T-helper 1 cell treated with Interleukin-12 subunit alpha and Interleukin-12 subunit beta and Interleukin-4 antibody, amounts not matched to agents 30 ng/mL and 1 ng/mL, for 36 hours (primary cell): ENCODE results near the gene TBC1D14. TPM values are rescaled to one million over a fixed set of nuclear protein-coding genes. Genes with fewer than 3 reads are reported as not detected.

ENCODE experiments used
- intact Hi-C: fragments of 100-400 bp; cut with micrococcal nuclease; formaldehyde crosslinking; loops from one replicate; pipeline ENCODE4 v1.15.1; 2024
- total RNA-seq: library from RNA; stranded (reverse); gene quantifications from 2 replicates; pipeline ENCODE4 v1.2.3, GENCODE V29; 2022

The TBC1D14 gene
- total RNA-seq, 1 donor from 2014 or later, result 76.7 TPM

- intact Hi-C loops, result no loop called here
Observed at GRCh38 chr4:7016512-7016911, 106.9 kb downstream of the TBC1D14 start.

- intact Hi-C loops, result no loop called here
Observed at GRCh38 chr4:7017446-7018048, 107.9 kb downstream of the TBC1D14 start.

- intact Hi-C loops, result no loop called here
Observed at GRCh38 chr4:7018281-7018680, 108.7 kb downstream of the TBC1D14 start.

- intact Hi-C loops, result no loop called here
Observed at GRCh38 chr4:7019367-7019766, 109.7 kb downstream of the TBC1D14 start.

- intact Hi-C loops, result no loop called here
Observed at GRCh38 chr4:7020290-7020689, 110.7 kb downstream of the TBC1D14 start.

GRCh38 chr4:7020856-7021255, 111.2 kb downstream of the TBC1D14 start:
- intact Hi-C loops, result no loop called here

GRCh38 chr4:7021355-7021754, 111.7 kb downstream of the TBC1D14 start:
- intact Hi-C loops, result no loop called here

GRCh38 chr4:7021930-7022664, 112.5 kb downstream of the TBC1D14 start:
- intact Hi-C loops, result no loop called here

GRCh38 chr4:7023486-7023885, 113.9 kb downstream of the TBC1D14 start:
- intact Hi-C loops, result no loop called here

- intact Hi-C loops, result no loop called here
Observed at GRCh38 chr4:7023901-7024300, 114.3 kb downstream of the TBC1D14 start.

GRCh38 chr4:7024336-7024890, 114.8 kb downstream of the TBC1D14 start:
- intact Hi-C loops, result no loop called here

GRCh38 chr4:7025040-7025602, 115.5 kb downstream of the TBC1D14 start:
- intact Hi-C loops, result no loop called here

- intact Hi-C loops, result no loop called here
Observed at GRCh38 chr4:7026107-7026506, 116.5 kb downstream of the TBC1D14 start.

- intact Hi-C loops, result no loop called here
Observed at GRCh38 chr4:7027284-7027683, 117.7 kb downstream of the TBC1D14 start.

- intact Hi-C loops, result no loop called here
Observed at GRCh38 chr4:7027913-7028312, 118.3 kb downstream of the TBC1D14 start.

GRCh38 chr4:7029212-7029611, 119.6 kb downstream of the TBC1D14 start:
- intact Hi-C loops, result no loop called here

- intact Hi-C loops, result no loop called here
Observed at GRCh38 chr4:7029921-7030320, 120.3 kb downstream of the TBC1D14 start.

GRCh38 chr4:7030856-7031255, 121.2 kb downstream of the TBC1D14 start:
- intact Hi-C loops, result no loop called here

- intact Hi-C loops, result no loop called here
Observed at GRCh38 chr4:7031558-7032449, 122.2 kb downstream of the TBC1D14 start.

GRCh38 chr4:7032596-7032995, 123.0 kb downstream of the TBC1D14 start:
- intact Hi-C loops, result no loop called here

- intact Hi-C loops, result no loop called here
Observed at GRCh38 chr4:7034262-7035081, 124.8 kb downstream of the TBC1D14 start.
